Ovary (tissue), 3 donors: ENCODE data around the gene EPB41L1.

Source experiments
- CTCF ChIP-seq, 3 donors: fragments of 450-650 bp in 2 of 3; fragments of 200-600 bp in 1 of 3; IDR thresholded peaks; one replicate each; pipeline versions ENCODE4 v1.5.1 to v1.8.0; 2016 to 2022; ENCODE audit warnings: antibody characterized with exemption in 3 of 3, mild to moderate bottlenecking in 1 of 3
- POLR2A ChIP-seq: fragments of 450-650 bp; IDR thresholded peaks from one replicate; pipeline ENCODE4 v1.6.1; 2017; ENCODE audit warnings: antibody characterized with exemption, mild to moderate bottlenecking, moderate library complexity
- donor health status: DM: no; HTN: no; CAD: no.

GRCh38 chr20:36235892-36236785, 81.6 kb downstream of the EPB41L1 start, which contains the start of gene AAR2:
- no peak for TF ChIP-seq CTCF (IDR thresholded peaks at IDR 0.05)
- TF ChIP-seq POLR2A = peak; percentile 30
